Stimulated activated CD8-positive, alpha-beta memory T cell treated with anti-CD3 and anti-CD28 coated beads, Interleukin-7, amount 100 ng/mL, for 4 hours (primary cell): ENCODE data around the gene DCHS2.

Experiments
- DNase-seq, 2 donors: peaks; one replicate each; pipeline ENCODE4 v3.0.0-alpha.2; 2020; ENCODE audit warnings: low read depth in 2 of 2

Gene DCHS2

DNA sequence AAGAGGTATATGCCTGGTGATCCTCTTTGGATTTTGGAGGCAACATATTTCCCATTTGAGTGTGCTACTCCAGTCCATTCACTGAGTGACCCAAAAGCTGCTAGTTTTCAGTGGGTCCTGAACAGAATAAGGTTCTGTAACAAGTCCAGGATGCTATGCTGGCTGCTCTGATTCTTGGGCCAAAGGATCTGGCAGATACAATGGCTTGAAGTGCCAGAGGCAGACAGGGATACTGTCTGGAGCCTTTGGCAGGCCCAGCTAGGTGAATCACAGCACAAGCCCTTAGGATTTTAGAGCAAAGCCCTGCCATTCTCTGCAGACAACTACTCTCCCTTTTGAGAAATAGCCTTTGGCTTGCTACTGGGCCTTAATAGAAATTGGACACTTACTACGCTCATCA lies 40.6 kb downstream of the DCHS2 start:
- no peak for DNase-seq

DNA sequence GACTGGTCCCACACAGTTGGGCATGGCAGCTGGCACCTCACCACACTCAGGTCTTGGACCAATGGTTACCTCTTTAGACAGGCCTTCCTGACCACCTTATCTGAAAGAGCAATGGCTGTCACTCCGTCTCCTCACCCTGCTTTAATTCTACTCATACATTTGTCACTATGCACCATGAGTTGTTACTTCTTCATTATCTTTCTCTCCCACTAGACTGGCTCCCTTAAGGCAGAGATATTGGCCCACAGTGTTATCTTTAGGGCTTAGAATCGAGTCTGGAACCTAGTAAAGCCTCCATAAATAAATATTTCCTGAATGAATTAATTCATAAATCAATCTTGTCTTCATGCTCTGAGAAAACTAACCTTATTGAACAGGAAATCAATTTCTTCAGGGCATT lies 46.6 kb downstream of the DCHS2 start:
- no peak for DNase-seq

DNA sequence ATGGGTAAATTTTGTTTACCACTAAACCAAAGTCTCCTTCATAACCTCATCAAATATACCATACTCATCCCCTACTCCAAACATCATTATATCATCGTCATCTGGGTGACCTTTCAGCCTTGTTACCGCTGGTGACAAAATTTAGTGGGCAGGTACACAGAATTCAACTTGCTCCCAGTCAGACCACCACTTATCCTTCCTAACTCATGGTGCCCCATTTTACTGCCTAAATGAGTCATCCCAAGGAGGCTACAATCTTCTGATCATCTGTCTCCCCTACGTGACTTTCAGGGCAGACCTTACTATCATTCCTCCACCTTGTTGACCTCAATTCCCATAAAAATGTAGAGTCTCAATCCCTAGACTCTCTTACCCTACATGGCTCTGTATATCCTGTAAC lies 49.6 kb downstream of the DCHS2 start:
- DNase-seq: no peak

GRCh38 chr4:154441124-154441523 lies 50.5 kb downstream of the DCHS2 start:
- DNase-seq: no peak

- DNase-seq: no peak
Observed at GRCh38 chr4:154439224-154439623, 52.4 kb downstream of the DCHS2 start.

- no peak for DNase-seq
Observed at GRCh38 chr4:154435895-154436294, 55.7 kb downstream of the DCHS2 start.

DNA sequence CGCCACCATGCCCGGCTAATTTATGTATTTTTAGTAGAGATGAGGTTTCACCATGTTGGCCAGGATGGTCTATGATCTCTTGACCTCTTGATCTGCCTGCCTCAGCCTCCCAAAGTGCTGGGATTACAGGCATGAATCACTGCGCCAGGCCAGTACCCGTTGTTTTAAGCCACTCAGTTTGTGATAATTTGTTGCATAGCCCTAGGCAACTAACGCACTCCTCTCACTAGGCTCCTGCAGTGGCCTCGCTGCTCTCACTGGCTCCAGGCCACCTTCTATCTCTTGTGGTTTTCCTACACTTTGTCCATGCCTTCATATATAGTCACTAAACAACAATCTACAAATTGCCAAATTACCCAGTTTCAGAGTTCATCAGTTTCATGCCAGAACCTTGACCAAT lies 58.1 kb downstream of the DCHS2 start:
- DNase-seq: no peak

GRCh38 chr4:154429176-154429575 lies 62.4 kb downstream of the DCHS2 start:
- DNase-seq: no peak

DNA sequence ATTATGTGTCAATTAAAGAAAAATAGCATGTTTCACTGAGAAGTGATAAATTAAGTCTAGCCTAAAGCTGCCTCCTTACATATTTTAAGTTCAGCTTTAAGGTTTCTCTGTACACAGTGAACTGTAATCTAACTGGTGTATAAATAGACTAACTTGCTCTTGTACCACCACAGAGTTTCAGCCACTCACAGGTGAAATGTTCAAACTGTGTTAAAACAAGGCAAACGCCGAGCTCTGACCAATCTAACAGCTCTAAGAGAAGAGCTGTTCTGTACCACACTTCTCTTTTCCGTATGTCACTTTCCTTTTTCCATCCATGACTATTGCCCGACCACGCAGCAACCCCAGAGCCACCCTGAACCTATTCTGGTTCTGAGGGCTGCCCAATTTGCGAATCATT lies 64.5 kb downstream of the DCHS2 start:
- no peak for DNase-seq

DNA sequence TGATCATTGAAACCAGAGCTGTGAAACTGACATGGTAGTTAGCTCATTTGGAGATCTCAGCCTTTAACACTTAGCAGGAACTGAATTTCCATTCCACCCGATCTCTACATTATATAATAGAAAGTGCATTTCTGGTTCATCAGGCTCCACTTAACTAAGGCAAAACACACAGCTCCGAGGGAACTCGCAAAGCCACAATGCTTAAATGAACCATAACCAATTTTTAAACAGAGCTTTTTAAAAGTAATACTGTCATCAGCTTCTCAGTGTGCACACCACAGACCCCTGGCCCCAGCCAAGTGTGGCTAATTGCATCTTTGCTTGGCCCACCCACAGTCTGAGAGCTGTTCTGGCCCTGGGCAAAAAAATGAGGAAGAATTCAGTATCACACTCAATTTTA lies 66.1 kb downstream of the DCHS2 start:
- no peak for DNase-seq

GRCh38 chr4:154424810-154425484 lies 66.7 kb downstream of the DCHS2 start:
- DNase-seq: no peak

- no peak for DNase-seq
Observed at GRCh38 chr4:154422152-154422551, 69.4 kb downstream of the DCHS2 start.

- no peak for DNase-seq
Observed at GRCh38 chr4:154421618-154422017, 70.0 kb downstream of the DCHS2 start.

DNA sequence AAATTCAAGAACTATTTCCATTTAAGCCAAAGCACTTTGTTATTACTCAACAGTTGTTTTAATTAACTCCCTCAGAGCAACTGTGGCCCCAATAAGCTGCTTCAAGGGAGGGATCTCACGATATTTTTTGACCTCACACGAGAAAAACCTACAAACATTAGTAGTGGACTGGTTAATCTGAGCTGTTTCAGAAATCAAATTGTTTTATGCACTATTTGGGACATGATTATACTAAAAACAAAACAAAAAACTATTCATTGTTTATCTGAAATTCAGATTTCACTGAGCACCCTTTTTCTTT lies 74.3 kb downstream of the DCHS2 start:
- DNase-seq: no peak

DNA sequence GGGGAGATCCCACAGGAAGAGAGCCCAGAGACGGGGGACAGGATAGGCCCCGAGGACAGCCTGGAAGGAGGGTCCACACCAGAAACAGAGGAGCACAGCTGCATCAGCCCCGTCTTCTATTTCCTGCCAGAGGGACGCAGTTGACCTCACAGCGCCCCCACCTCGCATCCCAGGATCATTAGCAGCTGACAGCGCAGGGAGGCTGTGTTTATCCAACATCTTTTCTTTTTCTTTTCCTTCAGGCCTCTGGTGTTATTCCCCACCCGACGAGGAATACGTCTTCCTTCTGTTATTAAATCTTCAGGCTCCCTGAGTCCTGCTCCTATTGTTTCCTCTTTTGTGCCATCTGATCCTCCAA lies 75.4 kb downstream of the DCHS2 start:
- no peak for DNase-seq

GRCh38 chr4:154415313-154415712 lies 76.3 kb downstream of the DCHS2 start:
- no peak for DNase-seq

DNA sequence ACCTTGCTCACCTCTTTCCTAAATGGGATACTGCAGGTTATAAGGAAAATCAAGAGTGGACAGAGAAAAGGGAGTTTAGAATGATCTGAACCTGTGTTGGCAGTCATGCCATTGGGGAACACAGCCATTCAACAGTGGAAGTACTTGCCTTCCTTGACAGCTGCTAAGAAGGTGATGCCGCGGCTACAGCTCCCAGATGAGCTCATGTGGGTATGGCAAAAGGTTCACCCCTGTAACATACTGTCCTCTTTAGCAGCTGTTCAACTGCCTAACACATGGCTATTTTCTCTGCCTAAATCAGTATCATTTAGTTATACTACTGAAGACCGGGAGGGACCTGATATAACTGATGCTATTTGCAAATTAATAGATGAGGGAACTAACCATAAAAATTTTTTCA lies 76.8 kb downstream of the DCHS2 start:
- no peak for DNase-seq

GRCh38 chr4:154414371-154414770 lies 77.2 kb downstream of the DCHS2 start:
- no peak for DNase-seq

GRCh38 chr4:154407443-154407842 lies 84.2 kb downstream of the DCHS2 start:
- no peak for DNase-seq

- no peak for DNase-seq
Observed at GRCh38 chr4:154406018-154406795, 85.4 kb downstream of the DCHS2 start.

GRCh38 chr4:154399259-154399974 lies 92.2 kb downstream of the DCHS2 start:
- DNase-seq: no peak

DNA sequence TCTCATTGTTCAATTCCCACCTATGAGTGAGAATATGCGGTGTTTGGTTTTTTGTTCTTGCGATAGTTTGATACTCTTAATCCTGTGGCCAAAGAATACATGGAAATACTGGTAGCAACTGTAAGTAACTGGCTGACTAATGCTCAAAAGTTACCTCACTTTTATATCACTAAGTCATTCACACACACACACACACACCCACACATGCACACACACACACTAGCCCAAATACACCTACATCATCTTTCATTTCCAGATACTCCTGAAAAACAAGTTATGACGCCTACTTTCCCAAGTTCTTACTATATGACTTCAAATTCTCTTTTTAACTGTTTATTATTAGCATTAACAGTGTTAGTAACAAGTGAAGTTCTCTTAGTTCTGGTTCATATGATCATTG lies 101.3 kb downstream of the DCHS2 start:
- DNase-seq: no peak

GRCh38 chr4:154389148-154389547 lies 102.5 kb downstream of the DCHS2 start:
- no peak for DNase-seq
